Measurements from ENCODE around the gene IPO4.

IPO4 gene

GRCh38 chr14:24194186-24194872, 5.7 kb upstream of the IPO4 start:
- CTCF ChIA-PET: interaction anchor here (0.7 to 1.5 kb wide), 5 partner anchors 9 to 106 kb away, joined by 3 to 5 read pairs (median 3); partner anchors contain the start of gene NOP9
- 98% methylated on average over 6 of the region's 7 CpGs for WGBS (ENCODE audit: insufficient coverage)
- Histone ChIP-seq H3K36me3 (ENCODE audit: control insufficient read depth in 4 of 4, insufficient read depth in 4 of 4, low read length in 3 of 4) (peaks cover 4 to 29% (median 16%) of the 10 kb centered on the region in 4 experiments), H3K9me3 (ENCODE audit: control extremely low read depth in 1 of 5, control insufficient read depth in 4 of 5, insufficient read depth in 2 of 5, low read depth in 1 of 5, low read length in 4 of 5) (no peaks in the 10 kb centered on the region), H3K4me1 (ENCODE audit: control extremely low read depth in 1 of 4, control insufficient read depth in 4 of 4, insufficient read depth in 4 of 4, low read length in 3 of 4) (peaks cover 4 to 36% (median 27%) of the 10 kb centered on the region in 4 experiments), H3K4me3 (ENCODE audit: control insufficient read depth in 1 of 7, extremely low read depth in 1 of 7, insufficient read depth in 4 of 7, low read depth in 2 of 7, low read length in 6 of 7) (peak overlapping the region in 5 of 7 experiments; percentile 82 to 91 (median 84)), H3K27ac (ENCODE audit: insufficient read depth in 1 of 2, low read depth in 1 of 2, low read length in 2 of 2, poor library complexity in 1 of 2, severe bottlenecking in 2 of 2) (peak overlapping the region in 1 of 2 experiments; percentile 97), H3K27me3 (replicated peaks in 2 of 5; ENCODE audit: control insufficient read depth in 4 of 5, insufficient read depth in 5 of 5, low read length in 4 of 5) (no peaks in the 10 kb centered on the region)
- POLR2A ChIA-PET: interaction anchor here (1.4 to 2.8 kb wide), 3 partner anchors 19 to 33 kb away, joined by 3 to 25 read pairs (median 7); partner anchors contain the start of genes CHMP4A, IRF9 and REC8
- no peak for DNase-seq

- ChIA-PET POLR2A (no interaction called here), CTCF (no interaction called here)
- 91% methylated on average over 13 of the region's 15 CpGs for WGBS (ENCODE audit: insufficient coverage)
- H3K36me3 ChIP-seq (ENCODE audit: control insufficient read depth in 4 of 4, insufficient read depth in 4 of 4, low read length in 3 of 4): peaks cover 4 to 26% (median 15%) of the 10 kb centered on the region in 4 experiments
- DNase-seq: no peak
- H3K27ac ChIP-seq (ENCODE audit: insufficient read depth in 1 of 2, low read depth in 1 of 2, low read length in 2 of 2, poor library complexity in 1 of 2, severe bottlenecking in 2 of 2): no peak overlapping the region
- H3K27me3 ChIP-seq (replicated peaks in 2 of 5; ENCODE audit: control insufficient read depth in 4 of 5, insufficient read depth in 5 of 5, low read length in 4 of 5): no peaks in the 10 kb centered on the region
- peaks cover 4 to 49% (median 37%) of the 10 kb centered on the region in 4 experiments for H3K4me1 ChIP-seq (ENCODE audit: control extremely low read depth in 1 of 4, control insufficient read depth in 4 of 4, insufficient read depth in 4 of 4, low read length in 3 of 4)
- H3K4me3 ChIP-seq (ENCODE audit: control insufficient read depth in 1 of 7, extremely low read depth in 1 of 7, insufficient read depth in 4 of 7, low read depth in 2 of 7, low read length in 6 of 7): no peak overlapping the region
- no peaks in the 10 kb centered on the region for H3K9me3 ChIP-seq (ENCODE audit: control extremely low read depth in 1 of 5, control insufficient read depth in 4 of 5, insufficient read depth in 2 of 5, low read depth in 1 of 5, low read length in 4 of 5)
Measured at GRCh38 chr14:24192933-24193332, 4.3 kb upstream of the IPO4 start.

GRCh38 chr14:24190416-24190815, 1.8 kb upstream of the IPO4 start:
- Histone ChIP-seq H3K4me1 (ENCODE audit: control extremely low read depth in 1 of 4, control insufficient read depth in 4 of 4, insufficient read depth in 4 of 4, low read length in 3 of 4) (peaks cover 0 to 39% (median 31%) of the 10 kb centered on the region in 4 experiments), H3K9me3 (ENCODE audit: control extremely low read depth in 1 of 5, control insufficient read depth in 4 of 5, insufficient read depth in 2 of 5, low read depth in 1 of 5, low read length in 4 of 5) (no peaks in the 10 kb centered on the region), H3K4me3 (ENCODE audit: control insufficient read depth in 1 of 7, extremely low read depth in 1 of 7, insufficient read depth in 4 of 7, low read depth in 2 of 7, low read length in 6 of 7) (no peak overlapping the region), H3K36me3 (ENCODE audit: control insufficient read depth in 4 of 4, insufficient read depth in 4 of 4, low read length in 3 of 4) (peaks cover 12 to 50% (median 27%) of the 10 kb centered on the region in 4 experiments), H3K27me3 (replicated peaks in 2 of 5; ENCODE audit: control insufficient read depth in 4 of 5, insufficient read depth in 5 of 5, low read length in 4 of 5) (no peaks in the 10 kb centered on the region), H3K27ac (ENCODE audit: insufficient read depth in 1 of 2, low read depth in 1 of 2, low read length in 2 of 2, poor library complexity in 1 of 2, severe bottlenecking in 2 of 2) (no peak overlapping the region)
- no peak for DNase-seq
- POLR2A ChIA-PET: no interaction called here
- 94% methylated on average over 8 of the region's 10 CpGs for WGBS (ENCODE audit: insufficient coverage)
- CTCF ChIA-PET: interaction anchor here (0.9 to 2.8 kb wide), 2 partner anchors 16 to 118 kb away, joined by 3 to 10 read pairs; partner anchors contain the start of genes CIDEB and TSSK4

GRCh38 chr14:24189460-24189859, 844 bp upstream of the IPO4 start:
- H3K4me3 ChIP-seq (ENCODE audit: control insufficient read depth in 1 of 7, extremely low read depth in 1 of 7, insufficient read depth in 4 of 7, low read depth in 2 of 7, low read length in 6 of 7): no peak overlapping the region
- no peak overlapping the region for H3K27ac ChIP-seq (ENCODE audit: insufficient read depth in 1 of 2, low read depth in 1 of 2, low read length in 2 of 2, poor library complexity in 1 of 2, severe bottlenecking in 2 of 2)
- H3K4me1 ChIP-seq (ENCODE audit: control extremely low read depth in 1 of 4, control insufficient read depth in 4 of 4, insufficient read depth in 4 of 4, low read length in 3 of 4): peaks cover 0 to 31% (median 23%) of the 10 kb centered on the region in 4 experiments
- DNase-seq: no peak
- WGBS (ENCODE audit: insufficient coverage): 98% methylated on average over 8 of the region's 9 CpGs
- no peaks in the 10 kb centered on the region for H3K27me3 ChIP-seq (replicated peaks in 2 of 5; ENCODE audit: control insufficient read depth in 4 of 5, insufficient read depth in 5 of 5, low read length in 4 of 5)
- H3K36me3 ChIP-seq (ENCODE audit: control insufficient read depth in 4 of 4, insufficient read depth in 4 of 4, low read length in 3 of 4): peaks cover 12 to 60% (median 32%) of the 10 kb centered on the region in 4 experiments
- H3K9me3 ChIP-seq (ENCODE audit: control extremely low read depth in 1 of 5, control insufficient read depth in 4 of 5, insufficient read depth in 2 of 5, low read depth in 1 of 5, low read length in 4 of 5): no peaks in the 10 kb centered on the region
- POLR2A ChIA-PET: interaction anchor here (0.6 to 1.0 kb wide), 3 partner anchors 25 to 75 kb away, joined by 3 to 4 read pairs (median 3); partner anchors contain the start of genes DCAF11, NRL and PSME2
- CTCF ChIA-PET: interaction anchor here (0.9 to 4.4 kb wide), 8 partner anchors 15 to 119 kb away, joined by 3 to 19 read pairs (median 6); partner anchors contain the start of genes CHMP4A, CIDEB, IRF9 and REC8

GRCh38 chr14:24189059-24189375, 401 bp upstream of the IPO4 start:
- ChIA-PET POLR2A (interaction anchor here (0.6 to 1.0 kb wide), 3 partner anchors 26 to 75 kb away, joined by 3 to 4 read pairs (median 3); partner anchors contain the start of genes DCAF11, NRL and PSME2), CTCF (interaction anchor here (0.8 to 4.4 kb wide), 11 partner anchors 10 to 247 kb away, joined by 3 to 19 read pairs (median 5); partner anchors contain the start of genes CHMP4A, CIDEB, IRF9 and REC8)
- DNase-seq: no peak
- Histone ChIP-seq H3K36me3 (ENCODE audit: control insufficient read depth in 4 of 4, insufficient read depth in 4 of 4, low read length in 3 of 4) (peaks cover 12 to 64% (median 33%) of the 10 kb centered on the region in 4 experiments), H3K9me3 (ENCODE audit: control extremely low read depth in 1 of 5, control insufficient read depth in 4 of 5, insufficient read depth in 2 of 5, low read depth in 1 of 5, low read length in 4 of 5) (no peaks in the 10 kb centered on the region), H3K4me1 (ENCODE audit: control extremely low read depth in 1 of 4, control insufficient read depth in 4 of 4, insufficient read depth in 4 of 4, low read length in 3 of 4) (peaks cover 0 to 27% (median 20%) of the 10 kb centered on the region in 4 experiments), H3K27ac (ENCODE audit: insufficient read depth in 1 of 2, low read depth in 1 of 2, low read length in 2 of 2, poor library complexity in 1 of 2, severe bottlenecking in 2 of 2) (peak overlapping the region; percentile 46 to 77), H3K27me3 (replicated peaks in 2 of 5; ENCODE audit: control insufficient read depth in 4 of 5, insufficient read depth in 5 of 5, low read length in 4 of 5) (no peaks in the 10 kb centered on the region), H3K4me3 (ENCODE audit: control insufficient read depth in 1 of 7, extremely low read depth in 1 of 7, insufficient read depth in 4 of 7, low read depth in 2 of 7, low read length in 6 of 7) (peak overlapping the region; percentile 65 to 90 (median 79))
- WGBS (ENCODE audit: insufficient coverage): no CpG with 5 or more reads among the region's 3 CpGs

- CTCF ChIA-PET: interaction anchor here (0.9 to 4.4 kb wide), 5 partner anchors 14 to 55 kb away, joined by 4 to 19 read pairs (median 6); partner anchors contain the start of genes CHMP4A, IRF9, REC8 and TINF2
- Histone ChIP-seq H3K4me1 (ENCODE audit: control extremely low read depth in 1 of 4, control insufficient read depth in 4 of 4, insufficient read depth in 4 of 4, low read length in 3 of 4) (peaks cover 0 to 25% (median 20%) of the 10 kb centered on the region in 4 experiments), H3K36me3 (ENCODE audit: control insufficient read depth in 4 of 4, insufficient read depth in 4 of 4, low read length in 3 of 4) (peaks cover 13 to 72% (median 40%) of the 10 kb centered on the region in 4 experiments)
Measured at GRCh38 chr14:24187539-24187915, 1.1 kb downstream of the IPO4 start.

More at GRCh38 chr14:24187539-24187915, 1.1 kb downstream of the IPO4 start:
- whole genome bisulfite sequencing (ENCODE audit: insufficient coverage): 100% methylated on average over 1 of the region's 2 CpGs
- Histone ChIP-seq H3K4me3 (ENCODE audit: control insufficient read depth in 1 of 7, extremely low read depth in 1 of 7, insufficient read depth in 4 of 7, low read depth in 2 of 7, low read length in 6 of 7) (peak overlapping the region in 5 of 7 experiments; percentile 68 to 90 (median 81)), H3K9me3 (ENCODE audit: control extremely low read depth in 1 of 5, control insufficient read depth in 4 of 5, insufficient read depth in 2 of 5, low read depth in 1 of 5, low read length in 4 of 5) (no peaks in the 10 kb centered on the region), H3K27ac (ENCODE audit: insufficient read depth in 1 of 2, low read depth in 1 of 2, low read length in 2 of 2, poor library complexity in 1 of 2, severe bottlenecking in 2 of 2) (peak overlapping the region in 1 of 2 experiments; percentile 77), H3K27me3 (replicated peaks in 2 of 5; ENCODE audit: control insufficient read depth in 4 of 5, insufficient read depth in 5 of 5, low read length in 4 of 5) (no peaks in the 10 kb centered on the region)
- no peak for DNase-seq
- POLR2A ChIA-PET: no interaction called here
